Left hindlimb (tissue), 1 donor: ENCODE results near the gene PYGM.
A peak's percentile ranks its signal among the peaks of the same experiment; 100 is the strongest.

ENCODE experiments used
- DNase-seq: peaks from one replicate; pipeline ENCODE4 v3.0.0-alpha.2; 2018

The PYGM gene

DNA sequence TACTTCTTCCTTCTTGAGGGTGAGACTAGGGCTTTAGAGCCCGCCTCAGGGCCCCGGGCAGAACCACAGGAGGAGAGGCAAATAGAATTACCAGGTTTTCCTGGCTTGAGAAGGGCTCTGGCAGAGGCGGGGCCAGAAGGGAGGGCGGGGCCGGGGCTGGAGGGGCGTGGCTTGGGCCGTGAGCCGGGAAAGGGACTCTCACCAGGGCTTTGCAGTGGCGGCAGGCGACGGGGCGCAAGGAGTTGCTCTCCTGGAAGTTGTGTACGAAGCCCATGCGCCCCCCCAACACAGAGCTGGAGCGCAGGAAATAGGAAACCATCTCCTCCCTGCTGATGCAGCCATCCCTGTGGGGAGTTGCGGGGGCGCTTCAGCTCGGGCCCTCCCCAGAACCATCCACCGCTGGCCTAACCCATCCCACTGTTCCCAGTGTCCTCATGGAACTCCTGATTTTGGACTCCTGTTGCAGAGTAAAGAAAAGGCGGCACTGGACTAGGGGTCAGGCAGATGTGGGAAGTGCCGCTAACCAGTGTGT, 29.9 kb downstream of the PYGM start:
- peak; percentile 55 for DNase-seq

DNA sequence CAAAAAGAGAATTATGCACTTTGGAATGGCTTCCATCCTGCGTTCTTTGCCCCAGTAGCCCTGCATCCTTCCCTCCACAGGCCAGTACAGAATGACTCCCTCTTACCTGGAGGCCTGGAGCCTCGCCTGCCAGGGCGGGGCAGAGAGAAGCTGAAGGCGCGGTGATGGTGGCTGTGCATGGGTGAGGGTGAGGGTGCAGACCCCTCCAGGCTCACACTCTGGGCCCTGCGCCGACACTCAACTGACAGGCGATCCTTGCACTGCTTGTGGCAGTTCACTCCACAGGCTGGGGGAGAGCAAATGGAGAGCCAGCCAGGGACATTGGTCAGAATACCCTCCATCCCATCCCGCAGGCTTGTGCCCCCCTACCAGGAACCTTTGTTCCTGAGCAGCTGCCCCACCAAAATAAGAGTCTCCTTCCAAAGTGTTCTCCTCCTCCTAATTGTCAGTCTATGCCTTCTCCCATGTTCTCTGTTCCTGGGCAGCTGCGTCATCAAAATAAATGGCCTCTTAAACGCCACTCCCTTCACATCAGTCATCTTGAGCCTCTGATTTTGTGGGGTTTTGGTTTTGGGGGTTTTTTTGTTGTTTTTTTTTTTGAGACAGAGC, 30.9 kb downstream of the PYGM start:
- DNase-seq: no peak

DNA sequence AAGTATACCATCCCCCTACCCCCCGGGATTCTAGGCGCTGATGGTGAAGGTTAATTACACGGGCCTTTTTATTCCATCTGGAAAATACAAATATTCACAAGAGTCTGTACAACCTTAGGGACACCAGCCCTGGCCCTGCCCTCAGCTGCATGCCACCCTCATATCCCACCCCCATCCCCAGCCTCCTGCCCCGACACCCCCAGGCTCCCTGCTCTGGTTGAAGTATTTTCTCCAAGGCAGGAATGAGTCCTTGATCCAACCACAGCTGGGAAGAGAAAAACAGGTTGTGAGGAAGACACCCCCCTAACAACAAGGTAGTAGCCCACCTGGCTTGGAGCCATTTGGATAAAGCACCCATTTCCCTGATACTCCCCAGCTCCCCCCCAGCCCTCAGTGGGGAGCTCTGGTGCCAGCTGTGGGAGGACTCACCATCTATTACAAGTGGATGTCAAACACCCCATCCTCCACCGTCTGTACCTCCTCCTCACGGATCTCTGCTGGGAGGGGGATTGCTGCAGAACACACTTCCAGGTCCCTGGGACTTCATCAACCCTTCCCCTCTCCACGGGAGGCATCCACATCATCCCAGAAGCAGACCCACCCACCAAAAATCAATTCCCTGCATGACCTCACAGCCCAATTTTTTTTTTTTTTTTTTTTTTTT, 32.8 kb downstream of the PYGM start:
- DNase-seq: no peak

- DNase-seq: no peak
Measured at GRCh38 chr11:64726211-64726641, 33.5 kb downstream of the PYGM start.

DNA sequence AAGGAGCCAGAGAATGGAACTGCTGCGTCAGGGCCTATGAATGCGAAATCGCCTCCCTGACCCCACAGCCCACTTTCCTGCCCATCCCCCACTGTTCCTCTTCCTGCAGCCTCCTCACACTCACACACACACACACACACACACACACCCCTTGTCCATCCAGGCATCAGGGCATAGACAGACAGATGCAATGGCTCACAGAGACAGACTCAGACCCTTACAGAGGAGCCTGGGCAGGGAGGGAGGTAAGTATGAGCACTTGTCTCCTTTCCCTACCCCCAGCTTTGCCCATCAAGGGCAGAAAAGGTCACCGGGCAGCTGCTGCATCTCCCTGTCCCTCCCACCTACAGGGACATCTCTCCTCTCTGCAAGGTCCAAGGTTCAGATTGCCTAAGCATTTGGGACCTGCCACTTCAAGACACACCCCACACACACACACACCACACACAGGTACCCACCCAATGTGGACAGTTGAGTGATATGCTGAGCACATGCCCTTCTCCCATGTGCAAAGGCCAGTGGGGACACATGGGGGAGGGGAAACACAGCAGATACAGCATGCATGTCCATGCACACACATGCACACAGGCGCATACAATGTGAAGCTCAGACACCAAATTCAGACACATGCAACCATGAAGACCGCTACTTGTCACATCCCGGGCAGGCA, 34.8 kb downstream of the PYGM start:
- no peak for DNase-seq

- no peak for DNase-seq
Measured at GRCh38 chr11:64723907-64724862, 35.6 kb downstream of the PYGM start.

GRCh38 chr11:64723117-64723906, 36.5 kb downstream of the PYGM start, which contains the start of gene NRXN2:
Gene NRXN2 (minus strand): TSS chr11:64723197. CDS start chr11:64713699, 9,498 bp downstream.
- DNase-seq: peak; percentile 82

DNA sequence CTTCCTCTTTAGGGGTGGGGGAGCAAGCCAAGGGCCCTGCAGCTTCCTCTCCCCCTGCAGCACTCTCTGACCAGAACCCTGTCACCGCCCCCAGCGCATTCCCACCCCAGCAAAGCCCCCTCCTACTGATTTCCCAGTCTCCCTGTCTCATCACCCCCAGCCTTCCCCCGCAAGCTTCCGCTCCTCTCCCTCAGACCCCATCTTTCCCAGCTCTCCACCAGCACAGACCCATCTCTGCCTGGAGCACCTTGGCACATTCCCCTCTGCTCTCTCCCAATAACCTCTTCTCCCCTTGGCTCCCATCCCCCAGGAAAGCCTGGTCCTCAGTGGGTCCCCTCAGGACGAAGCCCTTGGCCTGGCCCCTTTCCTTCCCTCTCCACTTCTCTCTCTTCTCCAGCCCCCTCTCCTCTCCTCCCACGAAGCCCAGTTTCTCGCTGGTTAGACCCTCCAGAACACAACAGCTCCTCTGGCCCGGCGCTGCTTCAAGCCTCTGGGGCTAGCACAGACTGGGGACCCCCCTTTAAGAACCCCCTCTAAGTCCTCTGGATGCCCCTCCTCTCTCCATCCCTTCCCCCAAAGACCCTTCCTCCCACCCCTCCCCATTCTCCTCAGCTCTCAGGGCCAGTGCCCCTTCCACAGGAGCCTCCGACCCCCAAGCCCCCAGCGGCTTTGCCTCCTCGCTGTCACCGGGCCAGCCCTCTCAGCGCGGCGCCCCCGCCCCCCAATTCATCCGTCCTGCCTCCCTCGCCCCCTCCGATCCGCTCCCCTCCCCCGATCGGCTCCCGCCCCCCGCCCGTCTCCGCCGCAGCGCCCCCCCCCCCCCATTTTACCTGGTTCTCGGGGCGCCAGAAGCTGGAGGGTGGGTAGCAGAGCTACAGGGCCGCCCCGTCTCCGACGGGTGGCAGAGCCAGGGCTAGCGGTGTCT, 37.4 kb downstream of the PYGM start:
- no peak for DNase-seq

DNA sequence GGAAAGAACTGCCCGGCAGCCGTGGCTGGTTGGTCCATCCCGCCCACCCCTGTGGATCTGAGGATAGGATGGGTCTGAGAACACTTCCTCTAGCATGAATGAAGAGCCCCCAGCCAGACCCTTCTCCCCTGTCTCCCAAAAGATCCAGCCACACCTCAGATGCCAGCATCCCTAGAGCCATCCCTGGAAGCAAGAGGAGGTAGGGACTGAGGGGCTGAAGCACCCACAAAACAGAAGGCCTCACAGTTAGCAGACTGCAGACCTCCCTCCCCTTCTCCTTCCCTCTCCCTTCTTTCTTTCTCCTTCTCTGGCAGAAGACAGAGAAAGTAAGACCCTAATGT, 38.4 kb downstream of the PYGM start:
- DNase-seq: no peak

GRCh38 chr11:64720640-64721358, 39.0 kb downstream of the PYGM start:
- no peak for DNase-seq

GRCh38 chr11:64720167-64720566, 39.6 kb downstream of the PYGM start:
- no peak for DNase-seq

DNA sequence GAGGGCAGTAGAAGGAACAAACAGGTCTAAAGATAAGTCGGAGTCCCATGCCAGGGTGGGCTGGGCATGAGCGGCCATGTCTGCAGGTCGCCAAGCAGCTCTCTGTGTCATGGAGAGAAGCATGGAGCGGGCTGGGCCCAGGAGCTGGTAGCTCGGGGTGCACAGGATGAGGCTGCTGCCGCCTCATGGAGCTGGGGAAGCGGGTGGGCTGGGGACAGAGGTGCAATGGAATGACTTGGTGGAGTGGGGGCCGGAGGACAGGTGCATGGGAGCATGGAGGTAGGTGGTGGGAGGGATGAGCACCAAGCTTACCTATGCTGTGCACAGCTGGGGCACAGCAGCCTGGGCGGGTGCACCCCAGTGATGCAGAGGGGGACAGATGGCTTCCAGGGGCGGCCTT, 40.4 kb downstream of the PYGM start:
- no peak for DNase-seq

GRCh38 chr11:64718780-64719124, 41.0 kb downstream of the PYGM start:
- peak; percentile 11 for DNase-seq

- DNase-seq: peak; percentile 8
Measured at GRCh38 chr11:64718084-64718779, 41.5 kb downstream of the PYGM start.

GRCh38 chr11:64717268-64717578, 42.6 kb downstream of the PYGM start:
- peak; percentile 21 for DNase-seq

DNA sequence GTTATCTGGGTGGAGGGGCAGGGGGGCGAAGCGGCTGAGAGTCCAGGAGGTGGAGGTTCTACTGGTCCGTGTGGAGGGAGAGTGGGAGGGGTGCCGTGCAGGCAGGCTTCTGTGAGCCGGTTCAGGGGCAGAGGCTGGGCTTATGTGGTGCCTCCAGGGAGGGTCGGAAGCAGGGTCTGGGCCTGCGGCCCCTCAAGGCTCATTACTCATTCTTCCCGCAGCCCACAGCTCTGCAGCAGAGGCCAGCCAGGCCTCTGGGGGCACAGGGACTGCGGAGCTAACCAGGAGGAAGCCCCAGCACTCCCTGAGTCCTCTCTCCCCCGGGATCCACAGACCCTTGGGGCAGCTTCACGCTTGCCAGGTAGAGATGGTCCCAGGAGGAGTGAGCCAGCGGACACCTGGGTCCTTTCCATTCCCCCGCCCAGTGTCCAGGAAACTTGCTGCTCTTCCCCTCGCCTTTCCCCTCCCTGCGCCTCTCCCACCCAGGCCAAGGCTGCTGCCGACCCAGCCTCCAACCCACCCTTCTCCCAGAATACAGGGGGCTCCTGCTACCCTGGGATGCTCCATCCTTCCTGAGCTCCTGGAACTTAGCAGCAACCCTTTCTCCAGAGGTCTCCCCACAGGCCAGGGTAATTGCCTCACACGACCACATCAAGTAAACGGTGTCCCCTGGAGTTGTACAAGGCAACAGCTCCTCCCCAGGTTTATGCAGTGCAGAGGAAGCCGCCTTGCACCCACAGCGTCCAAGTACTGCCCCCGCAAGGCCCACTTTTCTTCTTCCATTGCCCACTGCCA, 43.1 kb downstream of the PYGM start:
- DNase-seq: peak; percentile 20

- DNase-seq: no peak
Measured at GRCh38 chr11:64715756-64716472, 43.9 kb downstream of the PYGM start.

GRCh38 chr11:64715110-64715509, 44.7 kb downstream of the PYGM start:
- DNase-seq: no peak
